ENCODE measurements around the gene PCMTD2. TPM values are rescaled to one million over a fixed set of nuclear protein-coding genes. Genes with fewer than 3 reads are reported as not detected.

PCMTD2 gene
- total and polyA plus RNA-seq, 5 donors: 44.1 to 101 (median 73.2) TPM

DNA sequence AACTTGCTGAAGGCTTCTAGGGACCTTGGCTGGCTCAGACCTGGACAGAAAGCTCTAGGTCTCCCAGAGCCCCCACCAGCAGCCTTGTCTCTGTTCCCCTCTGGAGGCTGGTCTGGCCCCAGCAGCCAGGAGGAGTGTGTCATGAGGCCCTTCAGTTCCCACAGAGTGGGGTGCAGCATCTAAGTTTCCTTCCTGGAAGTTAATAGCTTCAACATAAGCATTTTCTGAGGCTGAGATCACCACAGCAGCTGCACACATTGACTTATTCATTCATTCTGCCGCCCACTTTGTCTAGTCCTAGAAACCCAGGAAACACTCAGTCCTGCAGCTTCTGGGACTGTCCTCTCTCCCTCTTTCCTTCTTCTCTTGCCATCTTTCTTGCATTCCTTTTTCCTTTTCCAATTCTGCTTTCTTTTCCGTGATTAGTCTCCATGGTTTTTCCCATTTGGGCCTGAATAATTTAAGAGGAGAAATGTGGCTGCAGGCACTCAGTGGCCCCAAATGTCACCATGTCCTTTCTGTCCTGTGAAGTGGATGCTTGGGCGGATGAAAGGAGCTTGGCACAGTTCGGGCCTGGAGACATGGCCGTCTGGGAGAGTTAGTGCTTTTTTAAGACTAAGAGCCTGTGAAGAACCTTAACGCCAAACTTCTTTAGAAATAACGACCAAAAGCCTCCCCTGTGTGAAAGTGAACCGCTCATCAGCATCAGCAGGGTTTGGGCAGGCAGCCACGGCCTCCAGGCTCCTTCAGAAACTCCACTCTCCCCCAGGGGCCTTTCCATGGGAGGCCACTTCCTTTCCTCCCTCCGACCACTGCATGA, 31.0 kb upstream of the PCMTD2 start:
- H3K9me3 ChIP-seq (ENCODE audit: control insufficient read depth, low read length): no peaks in the 10 kb centered on the region
- H3K27me3 ChIP-seq (ENCODE audit: control insufficient read depth, insufficient read depth): no peaks in the 10 kb centered on the region
- DNase-seq (peak in 2 of 3 donors; percentile 44 to 53), ATAC-seq (peak in 1 of 2 donors; percentile 13)
- peak overlapping the region; percentile 19 for H3K27ac ChIP-seq (ENCODE audit: low read length)
- intact Hi-C loops (cut with DNase I): no loop called here
- peaks cover 8% of the 10 kb centered on the region for H3K4me1 ChIP-seq (ENCODE audit: control insufficient read depth, insufficient read depth, low read length)
- 39% methylated on average over 10 of the region's 10 CpGs for WGBS
- no peak overlapping the region for H3K4me3 ChIP-seq (ENCODE audit: low read length)

- Histone ChIP-seq H3K4me1 (ENCODE audit: control insufficient read depth, insufficient read depth, low read length) (peaks cover 8% of the 10 kb centered on the region), H3K27ac (ENCODE audit: low read length) (no peak overlapping the region), H3K27me3 (ENCODE audit: control insufficient read depth, insufficient read depth) (no peaks in the 10 kb centered on the region), H3K4me3 (ENCODE audit: low read length) (no peak overlapping the region), H3K9me3 (ENCODE audit: control insufficient read depth, low read length) (no peaks in the 10 kb centered on the region)
- intact Hi-C loops (cut with DNase I): no loop called here
- WGBS: 77% methylated on average over 14 of the region's 14 CpGs
- no peak for ATAC-seq
- peak in 1 of 3 donors; percentile 34 for DNase-seq
Measured at GRCh38 chr20:64225171-64225595, 30.4 kb upstream of the PCMTD2 start.

GRCh38 chr20:64225828-64226598, 29.5 kb upstream of the PCMTD2 start:
- Histone ChIP-seq H3K4me1 (ENCODE audit: control insufficient read depth, insufficient read depth, low read length) (peaks cover 8% of the 10 kb centered on the region), H3K4me3 (ENCODE audit: low read length) (no peak overlapping the region), H3K9me3 (ENCODE audit: control insufficient read depth, low read length) (no peaks in the 10 kb centered on the region), H3K27me3 (ENCODE audit: control insufficient read depth, insufficient read depth) (no peaks in the 10 kb centered on the region), H3K27ac (ENCODE audit: low read length) (no peak overlapping the region)
- intact Hi-C loops (cut with DNase I): no loop called here
- DNase-seq (peak in 2 of 3 donors; percentile 4 to 28), ATAC-seq (no peak)
- 89% methylated on average over 14 of the region's 14 CpGs for whole genome bisulfite sequencing

GRCh38 chr20:64226686-64227580, 28.6 kb upstream of the PCMTD2 start:
- no peak overlapping the region for H3K4me3 ChIP-seq (ENCODE audit: low read length)
- H3K27me3 ChIP-seq (ENCODE audit: control insufficient read depth, insufficient read depth): no peaks in the 10 kb centered on the region
- H3K27ac ChIP-seq (ENCODE audit: low read length): no peak overlapping the region
- ATAC-seq (no peak), DNase-seq (peak in 2 of 3 donors; percentile 6 to 47)
- intact Hi-C loops (cut with DNase I): no loop called here
- peaks cover 8% of the 10 kb centered on the region for H3K4me1 ChIP-seq (ENCODE audit: control insufficient read depth, insufficient read depth, low read length)
- WGBS: 91% methylated on average over 25 of the region's 25 CpGs
- no peaks in the 10 kb centered on the region for H3K9me3 ChIP-seq (ENCODE audit: control insufficient read depth, low read length)

DNA sequence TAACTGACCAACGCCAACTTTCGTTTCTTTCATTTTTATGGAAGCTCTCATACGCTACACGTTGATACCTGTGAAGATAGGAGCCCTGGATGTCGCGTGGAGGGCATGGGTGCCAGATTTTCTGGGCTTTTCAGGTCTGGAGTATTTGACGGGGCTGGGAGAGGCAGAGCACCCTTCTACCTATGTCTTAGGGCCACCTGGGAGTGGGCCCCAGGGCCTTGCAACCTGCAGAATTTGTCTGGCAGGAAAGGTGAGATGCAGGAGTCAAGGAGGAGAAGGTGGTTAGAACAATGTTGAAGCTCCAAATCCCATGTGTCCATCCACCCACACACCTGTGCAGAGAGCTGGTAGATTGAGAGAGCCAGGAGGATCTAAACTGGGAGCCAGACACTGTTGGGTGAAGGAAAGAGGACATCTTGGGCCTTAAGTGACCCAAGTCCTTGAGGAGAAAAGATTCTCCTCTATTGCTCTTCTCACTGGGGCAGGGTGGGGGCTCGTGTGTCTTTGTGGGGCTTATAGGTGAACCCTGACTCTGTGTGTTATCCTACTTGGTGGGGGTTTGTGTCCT, 27.4 kb upstream of the PCMTD2 start:
- peak in 2 of 3 donors; percentile 0 to 36 for DNase-seq
- Histone ChIP-seq H3K27me3 (ENCODE audit: control insufficient read depth, insufficient read depth) (no peaks in the 10 kb centered on the region), H3K9me3 (ENCODE audit: control insufficient read depth, low read length) (no peaks in the 10 kb centered on the region), H3K4me3 (ENCODE audit: low read length) (no peak overlapping the region), H3K27ac (ENCODE audit: low read length) (no peak overlapping the region), H3K4me1 (ENCODE audit: control insufficient read depth, insufficient read depth, low read length) (peaks cover 8% of the 10 kb centered on the region)
- 90% methylated on average over 8 of the region's 8 CpGs for WGBS
- intact Hi-C loops (cut with DNase I): no loop called here
- no peak for ATAC-seq

- 83% methylated on average over 14 of the region's 14 CpGs for WGBS
- peaks cover 4% of the 10 kb centered on the region for H3K4me1 ChIP-seq (ENCODE audit: control insufficient read depth, insufficient read depth, low read length)
- intact Hi-C loops (cut with DNase I): no loop called here
- DNase-seq (peak; percentile 2 to 56 (median 24)), ATAC-seq (no peak)
- H3K4me3 ChIP-seq (ENCODE audit: low read length): no peak overlapping the region
- H3K9me3 ChIP-seq (ENCODE audit: control insufficient read depth, low read length): no peaks in the 10 kb centered on the region
- H3K27me3 ChIP-seq (ENCODE audit: control insufficient read depth, insufficient read depth): no peaks in the 10 kb centered on the region
- no peak overlapping the region for H3K27ac ChIP-seq (ENCODE audit: low read length)
Measured at GRCh38 chr20:64228751-64229506, 26.6 kb upstream of the PCMTD2 start.

GRCh38 chr20:64229507-64230061, 26.0 kb upstream of the PCMTD2 start:
- H3K27ac ChIP-seq (ENCODE audit: low read length): no peak overlapping the region
- no peaks in the 10 kb centered on the region for H3K9me3 ChIP-seq (ENCODE audit: control insufficient read depth, low read length)
- WGBS: 81% methylated on average over 8 of the region's 8 CpGs
- intact Hi-C loops (cut with DNase I): no loop called here
- DNase-seq: peak in 1 of 3 donors; percentile 2
- H3K4me3 ChIP-seq (ENCODE audit: low read length): no peak overlapping the region
- no peaks in the 10 kb centered on the region for H3K4me1 ChIP-seq (ENCODE audit: control insufficient read depth, insufficient read depth, low read length)
- no peaks in the 10 kb centered on the region for H3K27me3 ChIP-seq (ENCODE audit: control insufficient read depth, insufficient read depth)
- ATAC-seq: no peak

GRCh38 chr20:64230461-64231145, 24.9 kb upstream of the PCMTD2 start:
- intact Hi-C loops (cut with DNase I): no loop called here
- peak in 1 of 3 donors; percentile 1 for DNase-seq
- 88% methylated on average over 22 of the region's 22 CpGs for WGBS
- H3K4me1 ChIP-seq (ENCODE audit: control insufficient read depth, insufficient read depth, low read length): no peaks in the 10 kb centered on the region
- H3K27ac ChIP-seq (ENCODE audit: low read length): no peak overlapping the region
- ATAC-seq: no peak
- no peaks in the 10 kb centered on the region for H3K9me3 ChIP-seq (ENCODE audit: control insufficient read depth, low read length)
- H3K27me3 ChIP-seq (ENCODE audit: control insufficient read depth, insufficient read depth): no peaks in the 10 kb centered on the region
- H3K4me3 ChIP-seq (ENCODE audit: low read length): no peak overlapping the region
